Stimulated activated CD4-positive, alpha-beta T cell treated with anti-CD3 and anti-CD28 coated beads, Interleukin-15, amount 100 ng/mL, for 24 hours (primary cell): Measurements from ENCODE around the gene SPPL2A.
"Not testable (repeated sequence)": the region's sequence is repeated elsewhere in the genome, so short reads cannot be mapped to it uniquely, and the experiment has no call there.

Experiments
- DNase-seq: peaks from one replicate; pipeline ENCODE4 v3.0.0-alpha.2; 2020

The SPPL2A gene, protein sequence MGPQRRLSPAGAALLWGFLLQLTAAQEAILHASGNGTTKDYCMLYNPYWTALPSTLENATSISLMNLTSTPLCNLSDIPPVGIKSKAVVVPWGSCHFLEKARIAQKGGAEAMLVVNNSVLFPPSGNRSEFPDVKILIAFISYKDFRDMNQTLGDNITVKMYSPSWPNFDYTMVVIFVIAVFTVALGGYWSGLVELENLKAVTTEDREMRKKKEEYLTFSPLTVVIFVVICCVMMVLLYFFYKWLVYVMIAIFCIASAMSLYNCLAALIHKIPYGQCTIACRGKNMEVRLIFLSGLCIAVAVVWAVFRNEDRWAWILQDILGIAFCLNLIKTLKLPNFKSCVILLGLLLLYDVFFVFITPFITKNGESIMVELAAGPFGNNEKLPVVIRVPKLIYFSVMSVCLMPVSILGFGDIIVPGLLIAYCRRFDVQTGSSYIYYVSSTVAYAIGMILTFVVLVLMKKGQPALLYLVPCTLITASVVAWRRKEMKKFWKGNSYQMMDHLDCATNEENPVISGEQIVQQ

DNA sequence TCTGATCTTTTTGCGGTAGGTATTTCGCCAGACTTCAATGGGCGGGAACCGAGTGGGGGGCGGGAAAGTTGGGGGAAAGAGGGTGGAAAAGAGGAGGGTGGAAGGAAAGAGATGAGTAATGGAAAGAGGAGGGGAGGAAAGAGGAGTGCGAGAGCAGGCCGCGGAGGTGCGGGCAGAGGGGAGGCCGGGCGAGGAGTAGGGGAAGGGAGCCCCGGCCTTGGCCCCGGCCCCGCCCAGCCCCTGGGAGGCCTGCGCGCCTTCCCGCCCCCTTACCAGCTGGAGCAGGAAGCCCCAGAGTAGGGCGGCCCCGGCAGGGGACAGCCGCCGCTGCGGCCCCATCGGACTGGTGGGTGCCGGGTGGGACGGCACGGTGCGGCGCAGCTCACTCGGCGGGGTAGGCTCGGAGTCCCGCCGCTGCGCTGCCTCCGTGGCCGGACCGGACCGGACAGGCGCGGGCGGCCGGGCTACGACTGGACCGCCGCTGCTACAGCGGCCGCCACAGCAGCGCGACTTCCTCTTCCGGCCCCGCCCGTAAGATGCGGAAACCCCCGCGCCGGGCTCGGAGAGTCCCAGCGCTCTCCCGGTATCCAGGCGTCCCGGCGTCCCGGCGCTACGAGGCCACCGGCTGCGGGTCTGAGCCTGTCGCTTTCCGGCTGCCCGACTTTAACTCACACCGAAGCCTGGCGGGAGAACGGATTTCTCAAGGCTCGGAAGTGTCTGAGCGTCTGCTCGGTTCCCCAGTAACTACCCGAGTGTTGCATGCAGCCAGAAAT, at the start of gene SPPL2A:
SPPL2A (minus strand) TSS at position 512 of the 773 bp plus-strand sequence; CDS start at position 339, 173 bp downstream.
- DNase-seq: peak; percentile 95

DNA sequence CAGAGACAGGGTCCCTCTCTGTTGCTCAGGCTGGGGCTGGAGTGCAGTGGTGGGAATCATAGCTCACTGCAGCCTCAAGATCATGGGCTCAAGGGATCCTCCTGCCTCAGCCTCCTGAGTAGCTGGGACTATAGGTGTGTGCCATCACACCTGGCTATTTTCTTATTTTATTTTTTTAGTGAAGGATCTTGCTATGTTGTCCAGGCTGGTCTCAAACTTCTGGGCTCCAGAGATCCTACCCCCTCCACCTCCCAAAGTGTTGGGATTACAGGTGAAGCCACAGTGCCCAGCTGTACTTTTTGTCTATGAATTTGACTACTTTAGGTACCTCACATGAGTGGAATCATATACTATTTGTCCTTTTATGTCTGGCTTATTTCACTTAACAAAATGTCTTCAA, 49.1 kb upstream of the SPPL2A start:
- DNase-seq: no peak

DNA sequence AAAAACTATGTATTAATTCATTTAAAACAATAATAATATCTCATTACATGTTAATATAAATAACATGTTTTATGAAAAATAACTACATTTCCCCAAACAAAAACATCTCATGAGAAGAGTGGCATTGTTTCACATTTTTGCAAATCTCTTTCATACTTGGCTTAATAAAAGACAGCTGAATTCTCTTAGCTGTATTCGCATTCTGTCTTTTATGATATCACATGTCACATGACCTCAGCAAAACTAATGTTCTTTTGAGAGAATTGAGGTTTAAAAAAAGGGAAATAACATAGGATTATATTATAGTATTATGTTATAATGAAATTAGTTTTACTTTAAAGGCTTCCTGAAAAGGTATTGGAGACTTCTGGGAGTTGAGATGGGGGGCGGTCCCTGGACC, 48.4 kb upstream of the SPPL2A start:
- DNase-seq: no peak

DNA sequence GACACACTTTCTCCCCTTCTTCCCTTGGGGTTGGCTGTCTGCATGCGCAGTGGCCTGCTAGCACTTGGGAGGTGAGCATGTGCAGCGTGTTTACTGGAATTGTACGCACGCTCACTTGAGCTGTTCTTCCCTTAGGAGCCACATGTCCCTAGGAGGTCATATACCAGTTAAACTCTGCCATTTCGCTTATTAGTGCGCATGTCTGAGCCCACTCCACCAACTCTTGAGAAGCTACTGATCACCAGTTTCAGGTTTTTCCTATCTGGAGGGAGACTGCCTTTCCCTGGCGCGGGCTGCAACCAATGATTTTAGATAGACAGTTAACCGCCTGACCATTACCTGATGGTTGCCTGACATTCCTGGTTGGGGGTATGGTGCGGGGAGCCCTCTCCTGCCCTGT, 47.6 kb upstream of the SPPL2A start:
- DNase-seq: no peak

DNA sequence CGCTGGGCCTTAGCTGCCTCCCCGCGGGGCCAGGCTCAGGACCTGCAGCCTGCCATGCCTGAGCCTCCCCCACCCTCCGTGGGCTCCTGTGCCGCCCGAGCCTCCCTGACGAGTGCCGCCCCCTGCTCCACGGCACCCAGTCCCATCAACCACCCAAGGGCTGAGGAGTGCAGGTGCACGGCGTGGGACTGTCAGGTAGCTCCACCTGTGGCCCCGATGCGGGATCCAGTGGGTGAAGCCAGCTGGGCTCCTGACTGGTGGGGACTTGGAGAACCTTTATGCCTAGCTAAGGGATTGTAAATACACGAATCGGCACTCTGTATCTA, 46.6 kb upstream of the SPPL2A start:
- DNase-seq: not testable (repeated sequence)

DNA sequence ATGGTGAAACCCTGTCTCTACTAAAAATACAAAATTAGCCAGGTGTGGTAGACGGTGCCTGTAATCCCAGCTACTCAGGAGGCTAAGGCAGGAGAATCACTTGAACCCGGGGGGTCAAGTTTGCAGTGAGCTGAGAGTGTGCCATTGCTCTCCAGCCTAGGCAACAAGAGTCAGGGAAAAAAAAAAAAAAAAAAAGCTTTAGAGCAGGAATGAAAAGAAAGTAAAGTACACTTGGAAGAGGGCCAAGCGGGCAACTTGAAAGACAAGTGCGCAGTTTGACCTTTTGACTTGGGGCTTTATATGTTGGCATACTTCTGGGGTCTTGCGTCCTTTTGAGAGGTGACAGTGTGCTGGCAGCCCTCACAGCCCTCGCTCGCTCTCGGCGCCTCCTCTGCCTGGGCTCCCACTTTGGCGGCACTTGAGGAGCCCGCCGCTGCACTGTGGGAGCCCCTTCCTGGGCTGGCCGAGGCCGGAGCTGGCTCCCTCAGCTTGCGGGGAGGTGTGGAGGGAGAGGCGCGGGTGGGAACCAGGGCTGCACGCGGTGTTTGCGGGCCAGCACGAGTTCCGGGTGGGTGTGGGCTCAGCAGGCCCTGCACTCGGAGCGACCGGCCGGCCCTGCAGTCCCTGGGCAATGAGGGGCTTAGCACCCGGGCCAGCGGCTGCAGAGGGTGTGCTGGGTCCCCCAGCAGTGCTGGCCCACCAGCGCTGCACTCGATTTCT, 46.1 kb upstream of the SPPL2A start:
- DNase-seq: not testable (repeated sequence)

DNA sequence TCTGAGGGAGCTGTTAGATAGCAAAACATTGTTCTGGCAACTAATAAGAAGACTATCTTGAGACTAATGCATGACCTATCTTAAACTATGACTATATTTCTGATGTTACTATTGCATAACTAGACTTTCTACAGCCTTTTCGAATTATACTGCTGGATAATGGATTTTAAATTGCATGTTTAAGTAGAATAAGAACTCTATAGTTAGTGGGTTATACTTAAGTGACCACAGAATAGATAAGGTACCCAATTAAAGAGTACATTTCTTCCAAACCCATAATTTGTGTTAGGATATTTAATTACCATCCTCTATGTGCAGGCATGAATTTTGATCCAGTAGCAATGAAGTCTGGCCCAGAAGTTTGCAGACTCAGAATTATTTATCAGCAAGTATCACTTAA, 44.6 kb upstream of the SPPL2A start:
- DNase-seq: no peak

DNA sequence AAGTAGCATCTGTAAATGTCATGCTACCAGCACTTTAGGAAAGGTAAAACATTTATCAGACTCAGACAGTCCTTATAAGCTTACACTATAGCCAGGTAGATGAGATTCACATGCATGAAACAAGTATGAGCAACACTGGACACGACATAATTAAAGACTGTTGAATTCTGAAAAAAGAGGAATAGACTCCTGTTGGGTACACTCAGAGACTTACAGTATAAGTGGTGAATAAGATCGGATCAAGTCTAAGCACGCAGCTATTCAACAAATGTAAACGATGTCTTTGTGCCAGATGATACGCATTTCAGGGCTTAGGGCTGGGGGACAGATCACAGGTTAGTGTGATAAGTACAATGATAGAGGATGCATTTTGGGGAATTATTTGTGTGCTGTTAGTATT, 43.2 kb upstream of the SPPL2A start:
- DNase-seq: no peak

DNA sequence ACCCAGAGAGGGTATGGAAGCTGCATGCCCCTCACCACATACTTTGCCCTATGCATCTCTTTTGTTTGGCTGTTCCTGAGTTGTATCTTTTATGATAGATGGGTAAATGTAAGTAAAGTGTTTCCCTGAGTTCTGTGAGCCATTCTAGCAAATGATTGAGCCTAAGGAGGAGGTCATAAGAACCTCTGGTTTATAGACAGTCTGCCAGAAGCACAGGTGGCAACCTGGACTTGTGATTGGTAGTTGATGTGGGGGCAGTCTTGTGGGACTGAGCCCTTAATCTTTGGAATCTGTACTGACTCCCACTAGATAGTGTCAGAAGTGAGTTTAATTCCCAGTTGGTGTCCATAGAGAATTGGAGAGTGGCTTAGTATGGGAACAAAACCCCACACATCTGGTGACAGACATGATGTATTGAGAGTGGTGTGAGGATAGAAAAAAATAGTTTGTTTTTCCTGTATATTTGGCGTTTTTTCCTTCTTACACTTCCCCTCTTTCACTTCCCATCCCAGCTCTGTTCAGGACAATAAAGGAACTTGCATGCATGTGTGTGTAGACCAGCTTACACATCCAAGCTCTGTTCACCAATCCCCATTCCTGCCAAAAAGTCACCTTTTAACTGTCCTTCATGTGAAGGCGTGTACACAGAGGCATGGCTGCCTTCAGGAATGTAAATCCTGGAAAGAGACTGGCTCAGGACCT, 38.1 kb upstream of the SPPL2A start:
- no peak for DNase-seq

DNA sequence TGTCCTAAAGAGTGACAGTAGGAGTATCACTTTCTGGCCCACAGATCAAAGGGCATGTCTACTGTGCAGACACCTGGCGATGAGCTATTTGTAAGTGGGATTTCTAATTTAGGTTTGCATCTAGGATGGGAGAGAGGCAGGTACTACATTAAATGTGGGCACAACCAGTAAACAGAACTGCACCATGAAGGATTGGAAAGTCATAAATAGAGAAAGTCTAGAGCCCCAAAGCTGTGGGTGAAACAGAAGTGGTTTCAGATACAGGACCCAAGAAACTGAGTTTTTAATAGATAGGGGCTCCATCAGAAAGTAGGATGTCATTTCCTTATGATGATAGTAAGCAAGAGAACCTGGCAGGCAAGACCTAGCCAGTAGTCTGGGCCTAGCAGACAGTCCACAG, 35.2 kb upstream of the SPPL2A start:
- no peak for DNase-seq

DNA sequence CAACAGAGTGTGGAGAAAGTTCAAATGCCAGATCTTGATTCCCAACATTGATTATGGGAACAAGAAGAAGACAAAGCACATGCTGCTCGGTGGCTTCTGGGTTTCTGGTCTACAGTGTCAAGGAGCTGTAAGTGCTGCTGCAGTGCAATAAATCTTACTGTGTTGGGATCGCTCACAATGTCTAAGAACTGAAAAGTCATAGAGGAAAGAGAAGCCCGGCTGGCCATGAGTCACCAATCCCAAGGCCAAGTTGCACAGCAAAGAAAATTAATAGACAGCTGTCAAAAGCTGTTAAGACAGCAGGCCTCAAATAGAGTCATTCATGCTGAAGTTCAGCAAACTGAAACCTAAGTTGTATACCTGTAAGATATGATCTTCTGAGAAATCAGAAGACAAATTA, 33.2 kb upstream of the SPPL2A start:
- DNase-seq: no peak

DNA sequence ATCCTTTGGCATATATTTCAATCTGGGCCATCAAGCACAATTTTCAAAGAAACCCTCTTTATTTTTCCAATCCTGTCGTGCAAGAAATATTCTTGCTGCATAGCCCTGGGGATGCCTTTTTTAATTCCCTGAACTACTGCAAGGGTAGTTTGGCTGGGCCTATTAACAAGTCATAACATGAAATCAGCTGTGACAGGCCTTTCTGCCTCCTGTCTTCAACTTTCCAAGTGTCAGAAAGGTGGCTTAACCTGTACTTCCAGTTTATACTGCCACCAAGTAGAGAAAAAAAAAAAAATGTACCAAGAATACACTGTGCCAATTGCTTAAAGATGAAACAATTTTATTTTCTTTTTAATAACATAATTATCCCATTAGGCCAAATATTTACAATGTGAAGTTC, 32.4 kb upstream of the SPPL2A start:
- DNase-seq: no peak

DNA sequence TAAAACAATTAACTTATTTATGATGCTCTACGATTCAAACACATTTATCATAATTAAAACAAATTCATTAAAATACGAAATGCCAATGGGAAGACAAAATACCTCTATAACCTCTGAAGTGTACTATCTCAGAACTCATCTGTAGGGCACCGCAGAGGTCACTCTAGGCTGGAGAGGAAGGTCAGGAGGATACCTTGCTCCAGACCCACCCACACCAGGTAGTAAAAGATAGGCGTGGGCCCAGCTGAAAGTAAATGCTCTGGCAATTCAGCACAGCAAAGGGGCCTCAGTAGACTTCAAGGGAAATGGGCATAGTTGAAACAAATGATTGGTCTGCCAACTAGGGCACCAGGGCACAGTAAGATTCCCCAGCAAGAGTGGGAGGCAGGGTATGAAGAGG, 26.0 kb upstream of the SPPL2A start:
- no peak for DNase-seq

DNA sequence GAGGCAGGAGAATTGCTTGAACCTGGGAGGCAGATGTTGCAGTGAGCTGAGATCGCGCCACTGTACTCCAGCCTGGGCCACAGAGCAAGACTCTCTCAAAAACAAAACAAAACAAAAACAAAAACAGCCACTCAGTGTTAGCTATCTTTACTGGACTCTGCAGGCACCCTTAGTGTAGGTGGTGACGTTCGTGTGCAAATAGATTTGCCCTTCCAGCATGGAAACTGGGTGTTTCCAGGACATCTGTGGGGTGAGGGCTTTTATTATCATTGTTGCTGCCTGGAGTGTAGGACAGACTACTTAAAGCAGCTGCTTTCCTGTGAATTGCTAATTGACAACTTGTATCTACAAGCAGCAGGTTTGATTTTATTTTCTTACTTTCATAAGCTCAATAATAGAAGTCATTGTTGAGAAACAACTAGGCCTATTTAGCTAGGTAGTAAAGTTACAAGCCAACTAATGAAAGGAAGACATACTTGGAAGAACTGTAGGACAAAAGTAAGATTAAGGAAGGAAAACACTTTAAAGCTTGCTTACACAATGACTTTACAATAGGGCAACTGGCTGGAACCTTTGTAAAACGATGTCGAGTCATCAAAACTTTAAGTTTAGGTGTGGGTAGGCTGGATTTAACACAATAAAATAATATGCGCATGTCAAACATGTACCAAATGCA, 25.4 kb upstream of the SPPL2A start:
- DNase-seq: no peak

DNA sequence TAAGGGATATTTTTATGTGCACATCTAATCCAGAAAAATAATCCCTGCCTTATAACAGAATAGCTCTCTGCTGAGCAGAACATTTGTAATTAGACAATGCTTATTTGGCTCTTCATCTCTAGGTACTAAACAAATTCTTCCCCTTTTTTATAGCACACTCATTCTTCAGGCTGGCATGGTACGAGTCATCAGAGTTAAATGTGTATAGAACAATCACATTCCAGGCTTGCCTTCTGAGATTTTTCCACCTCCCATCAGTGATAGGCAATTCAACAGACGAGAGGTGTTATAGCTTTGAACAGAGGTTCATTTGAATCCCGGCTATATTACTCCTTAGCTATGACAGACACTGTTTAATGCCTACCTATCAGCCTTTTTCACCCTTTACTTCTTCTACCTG, 21.4 kb upstream of the SPPL2A start:
- DNase-seq: no peak

DNA sequence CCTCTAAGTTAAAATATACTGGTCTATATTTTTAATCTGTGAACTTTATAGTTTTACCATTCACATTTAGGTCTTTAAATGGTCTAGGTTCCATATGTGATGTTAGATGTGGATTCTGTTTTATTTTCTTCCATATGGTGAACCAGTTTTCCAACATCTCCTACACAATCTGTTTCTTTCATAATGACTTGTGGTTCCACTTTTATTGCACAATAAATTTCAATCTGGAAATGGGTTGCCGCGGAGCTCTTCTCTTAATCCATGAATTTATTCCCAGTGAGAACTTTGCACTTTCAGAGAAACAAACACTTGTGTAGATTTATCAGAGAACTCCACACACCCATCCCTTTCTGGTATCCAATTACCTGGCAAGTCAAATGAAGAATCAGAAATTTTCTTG, 20.9 kb upstream of the SPPL2A start:
- DNase-seq: no peak

DNA sequence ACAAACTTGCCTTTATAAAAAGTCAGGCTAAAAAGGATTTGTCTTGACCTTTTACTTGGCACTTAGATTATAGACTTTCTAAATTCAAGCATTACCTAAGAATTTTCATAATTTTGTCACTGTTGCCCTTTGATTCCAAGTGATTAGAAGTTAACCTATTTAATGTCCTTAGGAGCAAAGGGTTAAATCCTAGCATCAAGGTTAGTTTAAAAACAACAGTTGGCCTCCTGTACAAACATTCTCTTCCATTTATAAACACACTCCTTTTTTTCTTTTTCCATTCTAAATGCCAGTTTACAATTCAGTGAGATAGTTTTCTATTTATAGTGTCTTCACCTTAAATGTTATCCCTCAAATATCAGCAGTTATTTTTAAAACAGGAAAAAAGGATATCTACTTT, 18.4 kb upstream of the SPPL2A start:
- DNase-seq: no peak

DNA sequence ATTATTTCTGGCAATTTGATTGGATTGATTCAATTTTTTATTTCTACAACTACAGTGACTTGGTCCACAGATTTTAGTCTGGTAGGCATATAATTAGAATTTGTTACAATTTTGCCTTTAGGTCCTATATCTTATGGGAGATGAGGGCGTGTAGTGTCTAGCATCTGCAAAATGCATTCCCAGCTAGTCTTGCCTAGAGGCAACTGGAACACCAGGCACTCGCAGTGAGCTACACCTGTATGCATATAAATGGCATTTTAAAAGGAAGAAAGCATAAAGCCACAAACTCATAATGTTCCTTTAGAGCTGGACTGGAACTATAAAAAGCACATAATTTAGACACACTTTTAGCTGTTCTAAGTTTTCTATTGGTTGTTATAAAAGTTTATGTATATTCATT, 17.9 kb upstream of the SPPL2A start:
- no peak for DNase-seq

DNA sequence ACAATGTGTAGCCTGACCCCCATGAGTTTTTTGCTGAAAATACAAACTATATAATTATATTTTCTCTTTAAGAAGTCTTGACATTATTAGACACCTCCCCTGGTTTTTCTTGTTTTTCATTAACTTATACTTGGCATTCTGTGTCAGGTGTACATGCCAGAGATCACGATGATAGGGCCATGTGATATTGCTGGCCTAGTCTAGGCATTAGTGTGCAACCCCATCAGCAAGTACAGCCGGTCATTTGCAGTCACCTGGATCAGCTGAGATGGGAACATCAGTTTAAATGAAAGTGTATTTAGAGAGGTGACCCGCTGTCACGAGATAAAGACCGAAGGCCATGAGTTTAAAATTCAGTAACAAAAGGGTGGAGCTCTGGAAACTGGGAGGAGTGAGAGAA, 12.6 kb upstream of the SPPL2A start:
- no peak for DNase-seq

DNA sequence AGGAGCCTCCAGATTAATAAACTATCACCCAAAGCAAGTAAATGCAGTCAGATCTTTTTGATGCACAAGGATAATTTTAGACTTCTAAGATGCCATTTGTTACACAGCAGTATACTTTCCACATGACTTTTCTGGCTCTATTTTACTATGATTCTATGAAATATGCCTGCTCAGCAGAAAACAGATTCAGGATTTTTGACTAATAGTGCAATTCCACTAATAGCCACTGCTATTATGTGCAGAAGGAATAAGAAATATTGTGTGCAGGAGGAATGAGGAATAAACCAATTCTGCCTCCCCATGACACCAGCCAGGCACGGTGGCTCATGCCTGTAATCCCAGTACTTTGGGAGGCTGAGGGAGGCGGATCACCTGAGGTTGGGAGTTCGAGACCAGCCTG, 11.5 kb upstream of the SPPL2A start:
- DNase-seq: no peak

DNA sequence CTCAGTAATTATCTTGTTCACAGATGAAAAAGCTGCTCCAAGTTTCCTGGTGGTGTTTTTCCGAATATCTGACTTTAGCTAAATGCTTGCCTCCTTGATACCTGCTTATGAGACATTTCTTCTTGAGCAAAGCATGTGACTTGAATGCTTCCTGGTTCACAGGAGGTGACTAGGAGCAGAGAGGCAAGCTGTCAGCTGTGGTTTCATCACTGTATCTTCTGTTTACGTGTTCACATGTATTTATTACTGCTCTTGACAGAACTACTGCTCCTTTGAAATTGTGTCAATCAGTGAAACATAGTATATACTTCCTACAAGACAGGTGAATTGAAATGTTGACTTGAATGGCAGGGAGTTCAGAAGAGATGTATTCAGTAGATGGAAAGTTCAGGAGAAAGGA, 8.9 kb upstream of the SPPL2A start:
- no peak for DNase-seq

DNA sequence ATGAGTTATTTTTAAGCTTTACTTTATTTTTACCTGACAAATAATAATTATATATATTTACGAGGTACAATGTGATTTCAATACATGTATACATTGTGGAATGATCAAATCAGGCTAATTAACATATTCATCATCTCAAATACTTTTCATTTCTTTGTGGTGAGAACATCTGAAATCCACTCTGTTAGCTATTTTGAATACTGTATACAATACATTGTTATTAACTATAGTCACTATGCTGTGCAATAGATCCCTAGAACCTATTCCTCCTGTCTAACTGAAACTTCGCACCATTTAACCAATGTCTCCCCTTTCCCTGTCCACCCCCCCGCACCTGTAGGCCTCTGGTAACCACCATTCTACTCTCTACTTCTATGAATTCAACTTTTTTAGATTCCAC, 7.9 kb upstream of the SPPL2A start:
- no peak for DNase-seq
